ENCODE data around the gene SRSF12. TPM values are rescaled to one million over a fixed set of nuclear protein-coding genes. Genes with fewer than 3 reads are reported as not detected.

The SRSF12 gene
- total RNA-seq, 1 donor from 2014 or later: 5.4 TPM

GRCh38 chr6:89140347-89141156 lies 22.7 kb upstream of the SRSF12 start:
- no peak overlapping the region for H3K4me3 ChIP-seq (ENCODE audit: low read depth, low read length)
- TF ChIP-seq, protein P1, sequence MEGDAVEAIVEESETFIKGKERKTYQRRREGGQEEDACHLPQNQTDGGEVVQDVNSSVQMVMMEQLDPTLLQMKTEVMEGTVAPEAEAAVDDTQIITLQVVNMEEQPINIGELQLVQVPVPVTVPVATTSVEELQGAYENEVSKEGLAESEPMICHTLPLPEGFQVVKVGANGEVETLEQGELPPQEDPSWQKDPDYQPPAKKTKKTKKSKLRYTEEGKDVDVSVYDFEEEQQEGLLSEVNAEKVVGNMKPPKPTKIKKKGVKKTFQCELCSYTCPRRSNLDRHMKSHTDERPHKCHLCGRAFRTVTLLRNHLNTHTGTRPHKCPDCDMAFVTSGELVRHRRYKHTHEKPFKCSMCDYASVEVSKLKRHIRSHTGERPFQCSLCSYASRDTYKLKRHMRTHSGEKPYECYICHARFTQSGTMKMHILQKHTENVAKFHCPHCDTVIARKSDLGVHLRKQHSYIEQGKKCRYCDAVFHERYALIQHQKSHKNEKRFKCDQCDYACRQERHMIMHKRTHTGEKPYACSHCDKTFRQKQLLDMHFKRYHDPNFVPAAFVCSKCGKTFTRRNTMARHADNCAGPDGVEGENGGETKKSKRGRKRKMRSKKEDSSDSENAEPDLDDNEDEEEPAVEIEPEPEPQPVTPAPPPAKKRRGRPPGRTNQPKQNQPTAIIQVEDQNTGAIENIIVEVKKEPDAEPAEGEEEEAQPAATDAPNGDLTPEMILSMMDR (conservative IDR thresholded peaks at IDR 0.05; ENCODE audit: low read depth, low read length): no peak
- DNase-seq (ENCODE audit: low read depth): no peak

DNA sequence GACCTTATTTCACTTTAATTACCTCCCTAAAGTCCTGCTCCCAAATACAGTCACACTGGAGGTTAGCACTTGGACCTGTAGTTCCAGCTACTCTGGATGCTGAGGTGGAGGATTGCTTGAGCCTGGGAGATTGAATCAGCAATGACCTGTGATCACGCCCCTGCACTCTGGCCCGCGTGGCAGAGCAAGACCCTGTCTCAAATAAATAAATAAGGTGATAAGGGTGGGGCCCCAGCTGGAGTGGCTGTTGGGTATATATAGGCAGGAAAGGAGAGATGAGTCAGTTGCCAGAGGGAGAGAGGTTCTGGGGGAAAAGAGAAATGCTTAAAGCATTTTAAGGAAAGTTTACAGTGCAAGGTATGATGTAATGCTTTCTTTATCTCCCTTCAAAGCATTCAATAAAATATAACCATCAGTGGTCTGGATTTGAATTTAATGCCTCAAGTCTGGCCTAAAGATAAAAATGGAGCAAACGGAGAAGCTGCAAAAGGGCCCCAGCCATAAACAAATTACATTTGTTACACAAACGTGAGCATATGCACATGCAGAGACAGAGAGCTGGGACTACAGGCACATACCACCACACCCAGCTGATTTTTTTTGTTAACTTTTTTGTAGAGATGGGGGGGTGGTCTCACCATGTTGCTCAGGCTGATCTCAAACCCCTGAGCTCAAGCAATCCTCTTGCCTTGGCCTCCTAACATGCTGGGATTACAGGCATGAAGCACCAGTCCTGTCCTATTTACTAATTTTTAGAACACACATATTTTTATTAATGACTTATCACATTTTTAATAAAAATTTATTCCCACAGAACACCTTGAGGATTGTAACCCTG lies 21.9 kb upstream of the SRSF12 start:
- no peak for DNase-seq (ENCODE audit: low read depth)
- TF ChIP-seq, protein P1 (conservative IDR thresholded peaks at IDR 0.05; ENCODE audit: low read depth, low read length): no peak

GRCh38 chr6:89138173-89138572 lies 20.3 kb upstream of the SRSF12 start:
- TF ChIP-seq, protein P1 (conservative IDR thresholded peaks at IDR 0.05; ENCODE audit: low read depth, low read length): no peak
- DNase-seq (ENCODE audit: low read depth): no peak
- no peak overlapping the region for H3K4me3 ChIP-seq (ENCODE audit: low read depth, low read length)

More for the DNA sequence above, 21.9 kb upstream of the SRSF12 start:
- H3K4me3 ChIP-seq (ENCODE audit: low read depth, low read length): no peak overlapping the region

- H3K4me3 ChIP-seq (ENCODE audit: low read depth, low read length): no peak overlapping the region
- DNase-seq (ENCODE audit: low read depth): no peak
- TF ChIP-seq, protein P1 (conservative IDR thresholded peaks at IDR 0.05; ENCODE audit: low read depth, low read length): no peak
Observed at GRCh38 chr6:89134723-89135122, 16.9 kb upstream of the SRSF12 start.

DNA sequence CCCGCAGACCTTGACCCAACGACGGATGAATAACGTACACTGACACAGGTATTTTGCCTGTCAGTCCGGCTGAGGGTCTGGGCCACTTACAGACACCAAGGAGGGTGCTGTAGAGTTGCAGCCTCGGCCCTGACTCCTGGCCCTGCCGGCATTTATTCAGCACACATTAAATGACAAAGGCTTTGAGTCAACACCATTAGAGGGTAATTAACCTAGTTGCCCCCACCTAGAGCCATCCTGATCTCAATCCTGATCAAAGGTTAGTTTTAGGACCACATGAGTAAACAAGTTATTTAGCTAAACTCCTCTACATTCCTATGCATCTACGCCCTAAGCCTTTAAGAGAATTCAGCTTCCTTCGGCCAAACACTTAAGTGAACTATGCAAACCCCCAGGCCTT lies 16.1 kb upstream of the SRSF12 start:
- no peak for DNase-seq (ENCODE audit: low read depth)
- H3K4me3 ChIP-seq (ENCODE audit: low read depth, low read length): no peak overlapping the region
- TF ChIP-seq, protein P1 (conservative IDR thresholded peaks at IDR 0.05; ENCODE audit: low read depth, low read length): no peak

DNA sequence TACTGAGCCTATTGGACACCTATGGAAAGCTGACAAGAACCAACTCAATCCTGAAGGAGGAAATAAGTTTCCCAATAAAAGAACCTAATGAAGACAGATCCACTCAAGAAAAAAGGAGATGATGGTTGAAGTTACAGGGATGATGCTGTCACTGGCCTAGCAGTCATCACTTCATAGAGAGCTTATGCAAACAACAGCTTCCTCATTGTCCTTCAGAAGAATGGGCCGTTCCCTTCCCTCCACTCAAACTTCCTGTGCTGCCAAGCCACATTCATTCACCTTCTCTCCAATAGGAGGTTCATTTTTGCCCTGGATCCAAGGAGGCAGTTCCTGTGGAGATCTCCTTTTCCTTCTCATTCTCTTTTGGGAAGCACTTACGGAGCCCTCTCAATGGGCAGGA lies 14.2 kb upstream of the SRSF12 start:
- TF ChIP-seq, protein P1 (conservative IDR thresholded peaks at IDR 0.05; ENCODE audit: low read depth, low read length): no peak
- no peak for DNase-seq (ENCODE audit: low read depth)
- H3K4me3 ChIP-seq (ENCODE audit: low read depth, low read length): no peak overlapping the region
